ENCODE measurements around the gene TIMELESS. TPM values are rescaled to one million over a fixed set of nuclear protein-coding genes. Genes with fewer than 3 reads are reported as not detected.

Gene TIMELESS
- total and polyA plus RNA-seq, 4 donors, result 5.1 to 17.6 (median 10.3) TPM

- Histone ChIP-seq H3K4me3 (ENCODE audit: low read depth in 1 of 3, low read length in 3 of 3) (no peak overlapping the region), H3K27ac (ENCODE audit: low read depth in 1 of 2, low read length in 2 of 2) (no peak overlapping the region), H3K9ac (ENCODE audit: low read depth in 1 of 2, low read length in 2 of 2) (no peak overlapping the region), H3K27me3 (ENCODE audit: control insufficient read depth in 4 of 4, insufficient read depth in 4 of 4, low read length in 3 of 4) (no peaks in the 10 kb centered on the region), H3K36me3 (ENCODE audit: control insufficient read depth in 4 of 4, insufficient read depth in 3 of 4, low read depth in 1 of 4, low read length in 3 of 4) (peaks cover 5 to 31% (median 10%) of the 10 kb centered on the region in 4 donors), H3K9me3 (ENCODE audit: control insufficient read depth in 4 of 4, low read length in 3 of 4) (no peaks in the 10 kb centered on the region), H3K4me1 (ENCODE audit: control insufficient read depth in 4 of 4, insufficient read depth in 4 of 4, low read length in 3 of 4) (no peaks in the 10 kb centered on the region)
- WGBS, result 96% methylated on average over 11 of the region's 11 CpGs
- TF ChIP-seq FOXA1 (IDR thresholded peaks at IDR 0.05) (no peak), RAD21 (IDR thresholded peaks at IDR 0.05) (no peak), RXRA (IDR thresholded peaks at IDR 0.05) (no peak), SP1 (IDR thresholded peaks at IDR 0.05) (no peak), TAF1 (conservative IDR thresholded peaks at IDR 0.05) (no peak), JUND (IDR thresholded peaks at IDR 0.05) (no peak), YY1 (IDR thresholded peaks at IDR 0.05) (no peak), HNF4G (IDR thresholded peaks at IDR 0.05) (no peak), NR2F2 (IDR thresholded peaks at IDR 0.05) (no peak), EGR1 (IDR thresholded peaks at IDR 0.05; ENCODE audit: low read depth in 2 of 2) (no peak), REST (IDR thresholded peaks at IDR 0.05) (no peak), HNF4A (conservative IDR thresholded peaks at IDR 0.05) (no peak), ATF3 (IDR thresholded peaks at IDR 0.05) (no peak)
- TF ChIP-seq, protein P1, sequence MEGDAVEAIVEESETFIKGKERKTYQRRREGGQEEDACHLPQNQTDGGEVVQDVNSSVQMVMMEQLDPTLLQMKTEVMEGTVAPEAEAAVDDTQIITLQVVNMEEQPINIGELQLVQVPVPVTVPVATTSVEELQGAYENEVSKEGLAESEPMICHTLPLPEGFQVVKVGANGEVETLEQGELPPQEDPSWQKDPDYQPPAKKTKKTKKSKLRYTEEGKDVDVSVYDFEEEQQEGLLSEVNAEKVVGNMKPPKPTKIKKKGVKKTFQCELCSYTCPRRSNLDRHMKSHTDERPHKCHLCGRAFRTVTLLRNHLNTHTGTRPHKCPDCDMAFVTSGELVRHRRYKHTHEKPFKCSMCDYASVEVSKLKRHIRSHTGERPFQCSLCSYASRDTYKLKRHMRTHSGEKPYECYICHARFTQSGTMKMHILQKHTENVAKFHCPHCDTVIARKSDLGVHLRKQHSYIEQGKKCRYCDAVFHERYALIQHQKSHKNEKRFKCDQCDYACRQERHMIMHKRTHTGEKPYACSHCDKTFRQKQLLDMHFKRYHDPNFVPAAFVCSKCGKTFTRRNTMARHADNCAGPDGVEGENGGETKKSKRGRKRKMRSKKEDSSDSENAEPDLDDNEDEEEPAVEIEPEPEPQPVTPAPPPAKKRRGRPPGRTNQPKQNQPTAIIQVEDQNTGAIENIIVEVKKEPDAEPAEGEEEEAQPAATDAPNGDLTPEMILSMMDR (IDR thresholded peaks at IDR 0.05; ENCODE audit: low read depth, low read length, missing input control), result no peak
- DNase-seq (ENCODE audit: low spot score), result no peak
Observed at GRCh38 chr12:56431288-56431687, 17.9 kb downstream of the TIMELESS start.

GRCh38 chr12:56425940-56426438, 23.2 kb downstream of the TIMELESS start:
- no peak for DNase-seq (ENCODE audit: low spot score)
- H3K36me3 ChIP-seq (ENCODE audit: control insufficient read depth in 4 of 4, insufficient read depth in 3 of 4, low read depth in 1 of 4, low read length in 3 of 4), result peaks cover 9 to 42% (median 28%) of the 10 kb centered on the region in 4 donors
- no peak overlapping the region for H3K4me3 ChIP-seq (ENCODE audit: low read depth in 1 of 3, low read length in 3 of 3)
- 44% methylated on average over 3 of the region's 3 CpGs for WGBS
- no peaks in the 10 kb centered on the region for H3K4me1 ChIP-seq (ENCODE audit: control insufficient read depth in 4 of 4, insufficient read depth in 4 of 4, low read length in 3 of 4)
- H3K27me3 ChIP-seq (ENCODE audit: control insufficient read depth in 4 of 4, insufficient read depth in 4 of 4, low read length in 3 of 4), result no peaks in the 10 kb centered on the region
- H3K9me3 ChIP-seq (ENCODE audit: control insufficient read depth in 4 of 4, low read length in 3 of 4), result no peaks in the 10 kb centered on the region
- H3K9ac ChIP-seq (ENCODE audit: low read depth in 1 of 2, low read length in 2 of 2), result no peak overlapping the region
- H3K27ac ChIP-seq (ENCODE audit: low read depth in 1 of 2, low read length in 2 of 2), result no peak overlapping the region
- TF ChIP-seq, protein P2, sequence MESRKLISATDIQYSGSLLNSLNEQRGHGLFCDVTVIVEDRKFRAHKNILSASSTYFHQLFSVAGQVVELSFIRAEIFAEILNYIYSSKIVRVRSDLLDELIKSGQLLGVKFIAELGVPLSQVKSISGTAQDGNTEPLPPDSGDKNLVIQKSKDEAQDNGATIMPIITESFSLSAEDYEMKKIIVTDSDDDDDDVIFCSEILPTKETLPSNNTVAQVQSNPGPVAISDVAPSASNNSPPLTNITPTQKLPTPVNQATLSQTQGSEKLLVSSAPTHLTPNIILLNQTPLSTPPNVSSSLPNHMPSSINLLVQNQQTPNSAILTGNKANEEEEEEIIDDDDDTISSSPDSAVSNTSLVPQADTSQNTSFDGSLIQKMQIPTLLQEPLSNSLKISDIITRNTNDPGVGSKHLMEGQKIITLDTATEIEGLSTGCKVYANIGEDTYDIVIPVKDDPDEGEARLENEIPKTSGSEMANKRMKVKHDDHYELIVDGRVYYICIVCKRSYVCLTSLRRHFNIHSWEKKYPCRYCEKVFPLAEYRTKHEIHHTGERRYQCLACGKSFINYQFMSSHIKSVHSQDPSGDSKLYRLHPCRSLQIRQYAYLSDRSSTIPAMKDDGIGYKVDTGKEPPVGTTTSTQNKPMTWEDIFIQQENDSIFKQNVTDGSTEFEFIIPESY (IDR thresholded peaks at IDR 0.05), result no peak
- TF ChIP-seq EGR1 (IDR thresholded peaks at IDR 0.05; ENCODE audit: low read depth in 2 of 2), result no peak
- peak; percentile 64 to 72 for TF ChIP-seq HNF4A (conservative IDR thresholded peaks at IDR 0.05)
- no peak for TF ChIP-seq YY1 (IDR thresholded peaks at IDR 0.05)
- peak; percentile 38 for TF ChIP-seq HNF4G (IDR thresholded peaks at IDR 0.05)
- TF ChIP-seq MAX (IDR thresholded peaks at IDR 0.05), result no peak
- no peak for TF ChIP-seq GABPA (IDR thresholded peaks at IDR 0.05 in 1 of 2, conservative IDR thresholded peaks at IDR 0.05 in 1 of 2)
- no peak for TF ChIP-seq FOXA1 (IDR thresholded peaks at IDR 0.05)
- TF ChIP-seq, protein P1 (IDR thresholded peaks at IDR 0.05; ENCODE audit: low read depth, low read length, missing input control), result no peak
- TF ChIP-seq TAF1 (conservative IDR thresholded peaks at IDR 0.05), result no peak
- TF ChIP-seq NR2F2 (IDR thresholded peaks at IDR 0.05), result no peak
- TF ChIP-seq RXRA (IDR thresholded peaks at IDR 0.05), result peak in 1 of 2 donors; percentile 21
- peak in 1 of 2 donors; percentile 15 for TF ChIP-seq RAD21 (IDR thresholded peaks at IDR 0.05)
- no peak for TF ChIP-seq JUND (IDR thresholded peaks at IDR 0.05)
- peak; percentile 34 for TF ChIP-seq SP1 (IDR thresholded peaks at IDR 0.05)
- no peak for TF ChIP-seq FOXA2 (IDR thresholded peaks at IDR 0.05)

Measured in liver (tissue), 9 donors.